HG03457 (cell line): ENCODE data around the gene TMEM125.

Experiments
- ATAC-seq: cut with Tn5 transposase; IDR thresholded peaks from one replicate; pipeline ENCODE4 v1.9.1; 2021; ENCODE audit warnings: moderate number of reproducible peaks; ENCODE audit not compliant: unreplicated experiment

The TMEM125 gene

DNA sequence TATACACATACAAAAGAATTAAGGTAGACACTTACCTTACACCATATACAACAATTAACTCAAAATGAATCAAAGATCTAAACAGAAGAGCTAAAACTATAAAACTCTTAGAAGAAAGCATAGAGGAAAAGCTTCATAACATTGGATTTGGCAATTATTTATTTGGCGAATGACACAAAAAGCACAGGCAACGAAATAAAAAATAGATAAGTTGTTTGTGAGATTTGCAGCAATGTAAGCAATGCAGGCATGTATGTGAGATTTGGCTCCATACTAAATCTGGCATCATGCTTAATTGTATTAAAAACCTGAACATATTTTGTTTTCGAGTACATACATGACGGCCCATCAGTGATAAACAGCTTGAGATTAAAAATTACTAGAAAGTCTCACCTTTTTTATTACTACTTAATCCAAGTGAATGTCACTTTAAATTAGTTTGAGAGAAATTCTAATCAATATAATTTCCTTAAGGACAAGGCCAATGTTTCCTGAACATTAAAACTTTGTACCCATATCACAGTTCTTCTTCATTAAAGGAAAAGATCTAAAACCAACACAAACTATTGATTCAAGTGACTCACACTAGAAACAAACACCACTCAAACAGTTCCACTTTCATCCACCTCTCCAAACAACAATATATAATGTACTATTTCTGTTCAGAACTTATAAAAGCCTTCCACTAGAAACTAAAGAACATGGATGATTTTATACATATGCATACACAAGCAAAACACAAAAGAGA lies 23.1 kb upstream of the TMEM125 start:
- no peak for ATAC-seq

DNA sequence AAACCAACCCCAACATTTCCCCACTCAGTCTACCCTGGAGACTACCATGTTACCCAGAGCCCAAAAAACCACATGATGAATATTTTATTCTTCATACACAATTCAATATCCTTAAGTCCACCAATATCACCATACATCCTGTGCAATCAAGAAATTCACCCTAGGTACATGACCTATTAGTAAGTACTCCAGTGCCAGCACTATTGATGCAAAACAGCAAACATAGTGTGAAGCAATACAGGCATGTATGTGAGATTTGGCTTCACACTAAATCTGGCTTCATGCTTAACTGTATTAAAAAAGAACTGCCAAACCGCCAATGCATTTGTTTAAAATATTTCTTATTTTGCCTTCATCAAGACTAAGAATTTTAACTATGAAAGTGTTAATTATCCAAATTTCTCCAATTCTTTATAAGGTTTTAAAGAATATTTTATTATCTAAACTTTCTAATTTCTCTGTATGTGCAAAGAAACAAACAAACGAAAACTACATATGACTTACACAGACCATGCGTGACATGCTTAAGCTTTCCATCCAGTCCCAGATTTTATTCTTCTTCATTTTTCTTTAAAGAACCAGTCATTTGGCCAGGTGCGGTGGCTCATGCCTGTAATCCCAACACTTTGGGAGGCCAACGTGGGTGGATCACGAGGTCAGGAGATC lies 22.4 kb upstream of the TMEM125 start:
- ATAC-seq, result no peak

- ATAC-seq, result no peak
Observed at GRCh38 chr1:43250351-43250761, 19.4 kb upstream of the TMEM125 start.

GRCh38 chr1:43251024-43251423 lies 18.8 kb upstream of the TMEM125 start:
- no peak for ATAC-seq

GRCh38 chr1:43252225-43252624 lies 17.6 kb upstream of the TMEM125 start:
- ATAC-seq, result no peak

- ATAC-seq, result no peak
Observed at GRCh38 chr1:43253173-43253572, 16.6 kb upstream of the TMEM125 start.

- ATAC-seq, result no peak
Observed at GRCh38 chr1:43253876-43254275, 15.9 kb upstream of the TMEM125 start.

DNA sequence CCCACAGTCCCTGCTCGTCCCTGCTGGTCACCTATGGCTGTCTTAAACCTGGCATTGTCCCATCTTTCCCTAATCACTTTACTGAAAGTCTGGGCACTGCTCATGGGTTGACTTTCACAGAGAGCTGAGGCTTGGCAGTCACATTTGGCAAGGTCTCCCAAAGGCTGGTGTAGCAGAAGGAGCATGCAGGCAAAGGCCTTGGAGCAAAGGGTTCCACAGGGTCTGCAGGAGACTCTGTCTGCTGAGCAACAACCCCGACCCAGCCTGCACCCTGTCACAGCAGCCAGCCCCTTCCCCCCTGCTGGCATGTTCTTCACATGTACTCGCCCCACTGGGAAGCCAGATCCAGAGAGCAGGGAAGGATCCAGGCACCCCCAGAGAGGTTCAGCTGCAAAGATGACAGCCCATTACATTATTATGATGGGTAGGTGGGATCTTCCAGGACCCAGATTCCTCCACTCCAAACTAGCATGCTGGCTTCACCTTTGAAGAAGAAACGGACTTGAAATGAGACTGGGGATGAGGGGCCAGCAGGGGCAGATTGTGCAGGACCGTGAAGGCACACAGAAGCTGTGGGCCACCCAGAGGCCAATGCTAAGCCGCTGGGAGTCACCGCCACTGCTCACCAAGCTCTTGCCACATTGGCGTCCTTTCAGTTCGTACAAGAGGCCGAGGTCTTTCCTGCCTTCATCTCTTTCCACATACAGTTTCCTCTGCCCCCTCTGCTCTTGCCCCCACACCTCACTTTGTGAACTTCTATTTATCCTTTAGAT lies 14.2 kb upstream of the TMEM125 start:
- ATAC-seq, result no peak

- ATAC-seq, result no peak
Observed at GRCh38 chr1:43256675-43257570, 12.9 kb upstream of the TMEM125 start.

- ATAC-seq, result no peak
Observed at GRCh38 chr1:43258370-43258769, 11.4 kb upstream of the TMEM125 start.

DNA sequence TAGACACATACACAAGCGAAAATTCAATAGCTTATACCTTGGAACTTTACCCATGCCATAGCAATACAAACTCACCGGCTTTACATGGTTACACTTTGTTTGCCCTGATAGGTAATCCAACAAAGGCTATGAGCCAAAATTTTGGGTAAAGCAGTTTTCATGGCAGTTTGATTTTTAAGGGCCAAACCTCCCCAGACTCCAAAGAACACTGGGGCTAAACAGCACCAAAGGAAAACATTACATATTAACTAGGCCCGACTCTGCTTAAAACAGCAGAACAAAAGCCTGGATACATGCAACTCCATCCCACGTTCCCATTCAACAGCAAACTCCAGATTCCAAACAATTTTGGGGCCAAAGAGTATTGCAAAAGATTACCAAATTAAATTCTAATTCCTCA lies 4.4 kb upstream of the TMEM125 start:
- ATAC-seq, result no peak

GRCh38 chr1:43266881-43267280 lies 2.9 kb upstream of the TMEM125 start:
- ATAC-seq, result no peak

- no peak for ATAC-seq
Observed at GRCh38 chr1:43267291-43267805, 2.4 kb upstream of the TMEM125 start.

DNA sequence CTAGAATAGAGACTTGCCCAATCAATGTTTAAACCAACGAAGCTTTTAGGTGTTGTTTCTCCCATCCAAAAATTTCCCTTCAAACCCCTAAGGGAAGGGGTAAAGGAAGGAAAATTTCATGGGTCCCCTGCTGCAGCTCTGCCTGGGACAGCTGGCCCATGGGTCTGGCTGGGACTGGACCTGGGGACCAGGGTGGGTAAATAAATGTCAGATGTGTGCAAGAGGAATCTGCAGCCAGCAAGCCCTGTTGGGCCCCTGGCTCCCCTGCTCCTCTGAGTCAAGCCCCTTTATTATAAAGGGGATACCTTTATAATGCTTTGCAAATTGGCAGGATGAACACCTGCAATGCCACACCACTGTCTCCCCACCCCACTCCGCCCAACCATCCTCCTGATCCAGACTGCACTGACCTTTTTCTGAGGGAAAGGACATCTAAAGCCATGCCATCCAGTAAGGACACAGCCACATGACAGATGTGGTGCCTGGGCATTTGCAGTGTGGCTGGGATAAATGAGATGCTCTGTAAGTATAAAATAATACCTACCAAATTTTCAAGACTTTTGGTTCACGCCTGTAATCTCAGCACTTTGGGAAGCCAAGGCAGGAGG lies 1.9 kb upstream of the TMEM125 start:
- ATAC-seq, result no peak

DNA sequence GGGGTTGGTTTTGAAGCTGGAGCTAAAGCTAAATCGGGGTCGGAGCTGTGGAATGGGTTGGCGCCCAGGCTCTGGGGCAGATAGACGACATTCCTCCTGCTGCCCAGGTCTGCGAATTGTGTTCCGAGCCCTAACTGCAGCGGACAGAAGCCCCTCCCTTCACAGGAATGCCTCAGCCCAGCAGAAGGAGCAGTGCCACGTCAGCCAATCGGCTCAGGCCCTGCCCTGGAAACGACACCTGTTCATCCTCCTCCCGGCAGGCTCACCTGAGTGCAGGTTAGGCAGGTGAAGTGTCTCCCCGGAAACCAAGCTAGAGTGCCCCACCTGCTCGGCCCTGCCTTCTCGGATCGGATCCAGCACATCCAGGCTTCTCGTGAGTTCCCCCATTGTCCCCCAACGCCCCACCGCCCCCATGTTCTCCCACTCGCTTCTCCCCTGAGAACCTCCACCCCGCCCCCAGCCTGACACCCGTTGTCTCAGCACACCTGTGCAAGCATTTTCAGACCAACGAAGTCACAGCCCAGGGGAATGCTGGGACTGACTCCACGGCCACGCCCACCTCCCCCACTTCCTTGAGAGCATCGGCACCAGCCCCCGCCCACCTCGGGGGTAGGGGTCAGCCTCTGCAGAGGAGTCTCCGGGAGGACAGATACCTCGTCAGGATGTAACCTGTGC lies 775 bp downstream of the TMEM125 start:
- ATAC-seq, result no peak

DNA sequence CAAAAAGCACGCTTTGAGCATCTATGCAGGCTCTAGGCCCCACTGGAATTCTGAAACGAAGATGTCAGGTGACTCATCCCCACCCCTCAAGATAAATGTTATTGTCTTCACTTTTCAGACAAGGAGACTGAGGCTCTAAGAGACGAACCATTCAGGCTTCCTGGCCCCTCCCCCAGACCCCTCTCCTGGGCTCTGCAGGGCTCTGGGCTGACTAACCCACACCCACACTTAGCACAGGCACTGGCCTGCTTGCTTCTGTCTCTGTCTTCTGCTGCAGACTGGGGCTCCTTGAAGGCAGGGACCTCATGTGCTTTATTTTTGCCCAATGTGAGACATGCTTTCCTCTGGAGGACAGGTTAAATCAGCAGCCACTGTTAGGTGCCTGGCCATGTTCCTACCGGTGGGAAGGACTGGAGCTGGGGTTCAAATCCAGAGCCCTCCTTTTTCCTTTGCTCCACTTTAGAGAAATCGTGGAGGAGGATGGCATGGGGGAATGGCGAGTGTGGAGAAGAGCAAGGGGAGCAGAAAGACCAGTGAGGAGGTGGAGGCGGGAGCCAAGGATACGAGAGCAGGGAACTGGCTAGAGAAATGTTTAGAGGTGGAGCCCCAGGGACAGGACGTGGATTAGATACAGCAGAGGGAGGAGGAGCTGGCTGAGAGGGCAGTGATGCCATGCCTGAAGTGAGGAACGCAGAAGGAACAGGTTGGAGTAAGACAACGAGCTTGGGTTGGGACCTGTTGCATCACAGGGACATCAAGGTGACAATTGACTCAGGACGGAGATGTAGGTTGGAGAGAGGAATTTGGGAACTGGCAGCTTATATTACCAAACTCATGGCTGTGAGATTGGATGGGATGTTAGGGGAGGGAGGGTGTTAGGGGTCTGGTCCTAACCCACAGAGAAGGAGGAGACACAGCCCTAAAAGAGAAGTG lies 1.7 kb downstream of the TMEM125 start:
- no peak for ATAC-seq

DNA sequence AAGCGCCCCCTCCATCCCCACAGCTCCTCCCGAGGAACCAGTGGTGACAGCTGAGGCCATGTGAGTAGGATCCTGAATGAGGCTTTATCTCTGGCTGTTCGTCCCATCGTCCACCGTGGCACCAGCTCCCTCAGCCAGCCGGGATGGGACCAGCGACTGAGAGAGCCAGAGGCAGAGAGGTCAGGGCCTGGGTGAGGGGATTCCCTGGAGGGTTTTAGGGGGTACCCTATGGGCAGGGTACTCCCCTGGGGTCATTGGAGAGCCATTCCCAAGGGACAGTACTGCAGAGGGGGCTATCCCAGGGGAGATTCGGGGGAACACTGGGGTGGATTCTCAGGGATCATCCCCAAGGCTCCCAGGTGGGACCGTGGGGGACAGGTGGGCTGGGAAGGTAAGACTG lies 2.4 kb downstream of the TMEM125 start:
- no peak for ATAC-seq
